Suprapubic skin (tissue), 4 donors: ENCODE data around the gene PGK1. TPM values are rescaled to one million over a fixed set of nuclear protein-coding genes. Genes with fewer than 3 reads are reported as not detected.
"Not testable (repeated sequence)": the region's sequence is repeated elsewhere in the genome, so short reads cannot be mapped to it uniquely, and the experiment has no call there.

Experiments
- DNase-seq, 2 donors: peaks; one replicate each; pipeline ENCODE4 v3.0.0-alpha.2; 2019; ENCODE audit warnings: low spot score in 2 of 2
- H3K27ac ChIP-seq: fragments of 200-600 bp; sonication (generic); one replicate; pipeline ENCODE4 v1.5.1; 2019
- H3K27me3 ChIP-seq: fragments of 200-600 bp; sonication (generic); one replicate; pipeline ENCODE4 v1.5.1; 2019
- H3K36me3 ChIP-seq: fragments of 200-600 bp; sonication (generic); one replicate; pipeline ENCODE4 v1.5.1; 2019
- H3K4me1 ChIP-seq: fragments of 200-600 bp; sonication (generic); one replicate; pipeline ENCODE4 v1.5.1; 2019
- H3K4me3 ChIP-seq: fragments of 200-600 bp; sonication (generic); one replicate; pipeline ENCODE4 v1.5.1; 2019; ENCODE audit warnings: mild to moderate bottlenecking
- H3K9me3 ChIP-seq: fragments of 200-600 bp; sonication (generic); one replicate; pipeline ENCODE4 v1.5.1; 2019
- EP300 ChIP-seq: sonication (generic); formaldehyde crosslinking; IDR thresholded peaks from one replicate; pipeline ENCODE4 v1.6.1; 2017; ENCODE audit warnings: antibody characterized with exemption
- POLR2A ChIP-seq, 2 donors: fragments of 450-650 bp; IDR thresholded peaks; one replicate each; pipeline ENCODE4 v1.6.1; 2017; ENCODE audit warnings: antibody characterized with exemption in 2 of 2, mild to moderate bottlenecking in 2 of 2, moderate library complexity in 2 of 2
- POLR2AphosphoS5 ChIP-seq, 3 donors: sonication (generic); formaldehyde crosslinking; IDR thresholded peaks; one replicate each; pipeline ENCODE4 v1.6.1; 2017; ENCODE audit warnings: antibody characterized with exemption in 3 of 3
- WGBS: methylation state at CpG from one replicate; pipeline ENCODE4 v1.1.5; 2018; 5-methylcytosine and 5-hydroxymethylcytosine counted together
- total RNA-seq, 4 donors: library from RNA; depleted of rRNA; stranded (reverse); fragments of >200 nt; gene quantifications; one replicate each; pipeline ENCODE4 v1.1.0, GENCODE V29; 2016
- TF ChIP-seq, protein P1 (sequence below), 2 donors: fragments of 200-600 bp in 1 of 2; fragments of 450-650 bp in 1 of 2; sonication (generic) in 1 of 2; IDR thresholded peaks; one replicate each; pipeline ENCODE4 v1.5.1; 2016 to 2019; ENCODE audit warnings: antibody characterized with exemption in 2 of 2, mild to moderate bottlenecking in 1 of 2, moderate library complexity in 1 of 2

Gene PGK1
- total RNA-seq, 4 donors from 2014 or later, result 147 to 193 (median 170) TPM

- H3K36me3 ChIP-seq, result no peaks in the 10 kb centered on the region
- no peak overlapping the region for H3K27ac ChIP-seq
- 81% methylated on average over 3 of the region's 3 CpGs for WGBS
- H3K4me3 ChIP-seq, result no peak overlapping the region
- H3K9me3 ChIP-seq, result no peaks in the 10 kb centered on the region
- DNase-seq, result no peak
- H3K4me1 ChIP-seq, result no peaks in the 10 kb centered on the region
- H3K27me3 ChIP-seq, result no peaks in the 10 kb centered on the region
- TF ChIP-seq POLR2AphosphoS5 (IDR thresholded peaks at IDR 0.05), result no peak
- TF ChIP-seq, protein P1, sequence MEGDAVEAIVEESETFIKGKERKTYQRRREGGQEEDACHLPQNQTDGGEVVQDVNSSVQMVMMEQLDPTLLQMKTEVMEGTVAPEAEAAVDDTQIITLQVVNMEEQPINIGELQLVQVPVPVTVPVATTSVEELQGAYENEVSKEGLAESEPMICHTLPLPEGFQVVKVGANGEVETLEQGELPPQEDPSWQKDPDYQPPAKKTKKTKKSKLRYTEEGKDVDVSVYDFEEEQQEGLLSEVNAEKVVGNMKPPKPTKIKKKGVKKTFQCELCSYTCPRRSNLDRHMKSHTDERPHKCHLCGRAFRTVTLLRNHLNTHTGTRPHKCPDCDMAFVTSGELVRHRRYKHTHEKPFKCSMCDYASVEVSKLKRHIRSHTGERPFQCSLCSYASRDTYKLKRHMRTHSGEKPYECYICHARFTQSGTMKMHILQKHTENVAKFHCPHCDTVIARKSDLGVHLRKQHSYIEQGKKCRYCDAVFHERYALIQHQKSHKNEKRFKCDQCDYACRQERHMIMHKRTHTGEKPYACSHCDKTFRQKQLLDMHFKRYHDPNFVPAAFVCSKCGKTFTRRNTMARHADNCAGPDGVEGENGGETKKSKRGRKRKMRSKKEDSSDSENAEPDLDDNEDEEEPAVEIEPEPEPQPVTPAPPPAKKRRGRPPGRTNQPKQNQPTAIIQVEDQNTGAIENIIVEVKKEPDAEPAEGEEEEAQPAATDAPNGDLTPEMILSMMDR (IDR thresholded peaks at IDR 0.05), result no peak
- TF ChIP-seq POLR2A (IDR thresholded peaks at IDR 0.05), result no peak
- TF ChIP-seq EP300, result no peak
Observed at GRCh38 chrX:78071331-78071730, 32.7 kb upstream of the PGK1 start.

- DNase-seq, result not testable (repeated sequence)
Observed at GRCh38 chrX:78073147-78074077, 30.6 kb upstream of the PGK1 start.

GRCh38 chrX:78074088-78074487 is 30.0 kb upstream of the PGK1 start:
- no peak overlapping the region for H3K27ac ChIP-seq

More at GRCh38 chrX:78073147-78074077, 30.6 kb upstream of the PGK1 start:
- H3K36me3 ChIP-seq, H3K4me3 ChIP-seq, H3K27me3 ChIP-seq, H3K9me3 ChIP-seq, H3K27ac ChIP-seq, H3K4me1 ChIP-seq: not testable (repeated sequence)
- 90% methylated on average over 14 of the region's 14 CpGs for WGBS

GRCh38 chrX:78075787-78076389 is 28.2 kb upstream of the PGK1 start:
- WGBS, result 80% methylated on average over 5 of the region's 5 CpGs
- Histone ChIP-seq H3K36me3 (no peaks in the 10 kb centered on the region), H3K27ac (no peak overlapping the region)

More at GRCh38 chrX:78074088-78074487, 30.0 kb upstream of the PGK1 start:
- Histone ChIP-seq H3K4me1 (no peaks in the 10 kb centered on the region), H3K36me3 (no peaks in the 10 kb centered on the region), H3K4me3 (no peak overlapping the region), H3K27me3 (no peaks in the 10 kb centered on the region), H3K9me3 (no peaks in the 10 kb centered on the region)
- DNase-seq, result no peak
- TF ChIP-seq EP300, result no peak
- TF ChIP-seq POLR2AphosphoS5 (IDR thresholded peaks at IDR 0.05), result no peak
- no peak for TF ChIP-seq POLR2A (IDR thresholded peaks at IDR 0.05)
- TF ChIP-seq, protein P1 (IDR thresholded peaks at IDR 0.05), result no peak

GRCh38 chrX:78081413-78081812 is 22.6 kb upstream of the PGK1 start:
- H3K36me3 ChIP-seq, H3K27me3 ChIP-seq, DNase-seq, H3K4me3 ChIP-seq, H3K9me3 ChIP-seq, H3K4me1 ChIP-seq, H3K27ac ChIP-seq: not testable (repeated sequence)
- WGBS, result 91% methylated on average over 6 of the region's 6 CpGs

More at GRCh38 chrX:78075787-78076389, 28.2 kb upstream of the PGK1 start:
- Histone ChIP-seq H3K27me3 (no peaks in the 10 kb centered on the region), H3K9me3 (no peaks in the 10 kb centered on the region), H3K4me1 (no peaks in the 10 kb centered on the region), H3K4me3 (no peak overlapping the region)
- no peak for DNase-seq
- TF ChIP-seq EP300 (no peak), POLR2AphosphoS5 (IDR thresholded peaks at IDR 0.05) (no peak), POLR2A (IDR thresholded peaks at IDR 0.05) (no peak)
- TF ChIP-seq, protein P1 (IDR thresholded peaks at IDR 0.05), result no peak

- no peaks in the 10 kb centered on the region for H3K9me3 ChIP-seq
- DNase-seq, result no peak
- H3K27me3 ChIP-seq, result no peaks in the 10 kb centered on the region
- no peak overlapping the region for H3K4me3 ChIP-seq
- no peaks in the 10 kb centered on the region for H3K36me3 ChIP-seq
- no peak overlapping the region for H3K27ac ChIP-seq
- 30% methylated on average over 2 of the region's 2 CpGs for WGBS
- TF ChIP-seq EP300 (no peak), POLR2A (IDR thresholded peaks at IDR 0.05) (no peak), POLR2AphosphoS5 (IDR thresholded peaks at IDR 0.05) (no peak)
- TF ChIP-seq, protein P1 (IDR thresholded peaks at IDR 0.05), result no peak
- no peaks in the 10 kb centered on the region for H3K4me1 ChIP-seq
Observed at GRCh38 chrX:78092296-78092695, 11.8 kb upstream of the PGK1 start.
